Endothelial cell (in vitro differentiated cells): ENCODE measurements around the gene TTC34. TPM values are rescaled to one million over a fixed set of nuclear protein-coding genes. Genes with fewer than 3 reads are reported as not detected.

Experiments
- DNase-seq: peaks from one replicate; pipeline ENCODE4 v3.0.0; 2021; ENCODE audit warnings: low spot score
- H3K27ac Mint-ChIP-seq: one replicate; pipeline ENCODE4 v1.8.0; 2021; ENCODE audit warnings: mixed read lengths, inconsistent platforms; ENCODE audit not compliant: unreplicated experiment
- H3K27me3 Mint-ChIP-seq: one replicate; pipeline ENCODE4 v1.8.0; 2021; ENCODE audit warnings: mild to moderate bottlenecking, moderate library complexity, mixed read lengths, inconsistent platforms; ENCODE audit not compliant: unreplicated experiment
- H3K36me3 Mint-ChIP-seq: one replicate; pipeline ENCODE4 v1.8.0; 2021; ENCODE audit warnings: mild to moderate bottlenecking, low read depth, mixed read lengths, inconsistent platforms; ENCODE audit not compliant: unreplicated experiment
- H3K4me1 Mint-ChIP-seq: one replicate; pipeline ENCODE4 v1.8.0; 2021; ENCODE audit warnings: mild to moderate bottlenecking, mixed read lengths, inconsistent platforms; ENCODE audit not compliant: unreplicated experiment
- H3K4me3 Mint-ChIP-seq: one replicate; pipeline ENCODE4 v1.8.0; 2021; ENCODE audit warnings: mild to moderate bottlenecking, mixed read lengths, inconsistent platforms; ENCODE audit not compliant: unreplicated experiment
- H3K9me3 Mint-ChIP-seq: one replicate; pipeline ENCODE4 v1.8.0; 2021; ENCODE audit warnings: mixed read lengths, inconsistent platforms; ENCODE audit not compliant: unreplicated experiment
- total RNA-seq: library from RNA; stranded (reverse); fragmentation: NEBNext Ultra II Directional; extraction: Animal tissue kit (Norgen Biotek cat#: 25700); gene quantifications from one replicate; pipeline ENCODE4 v1.2.1, GENCODE V29; 2021; ENCODE audit not compliant: unreplicated experiment
- TF ChIP-seq, protein P1 (sequence below): fragments of 200-600 bp; sonication (generic); IDR thresholded peaks from one replicate; pipeline ENCODE4 v1.5.0; 2021; ENCODE audit warnings: antibody characterized with exemption; ENCODE audit not compliant: unreplicated experiment

Gene TTC34
- total RNA-seq, 1 donor from 2014 or later = 0.82 TPM

DNA sequence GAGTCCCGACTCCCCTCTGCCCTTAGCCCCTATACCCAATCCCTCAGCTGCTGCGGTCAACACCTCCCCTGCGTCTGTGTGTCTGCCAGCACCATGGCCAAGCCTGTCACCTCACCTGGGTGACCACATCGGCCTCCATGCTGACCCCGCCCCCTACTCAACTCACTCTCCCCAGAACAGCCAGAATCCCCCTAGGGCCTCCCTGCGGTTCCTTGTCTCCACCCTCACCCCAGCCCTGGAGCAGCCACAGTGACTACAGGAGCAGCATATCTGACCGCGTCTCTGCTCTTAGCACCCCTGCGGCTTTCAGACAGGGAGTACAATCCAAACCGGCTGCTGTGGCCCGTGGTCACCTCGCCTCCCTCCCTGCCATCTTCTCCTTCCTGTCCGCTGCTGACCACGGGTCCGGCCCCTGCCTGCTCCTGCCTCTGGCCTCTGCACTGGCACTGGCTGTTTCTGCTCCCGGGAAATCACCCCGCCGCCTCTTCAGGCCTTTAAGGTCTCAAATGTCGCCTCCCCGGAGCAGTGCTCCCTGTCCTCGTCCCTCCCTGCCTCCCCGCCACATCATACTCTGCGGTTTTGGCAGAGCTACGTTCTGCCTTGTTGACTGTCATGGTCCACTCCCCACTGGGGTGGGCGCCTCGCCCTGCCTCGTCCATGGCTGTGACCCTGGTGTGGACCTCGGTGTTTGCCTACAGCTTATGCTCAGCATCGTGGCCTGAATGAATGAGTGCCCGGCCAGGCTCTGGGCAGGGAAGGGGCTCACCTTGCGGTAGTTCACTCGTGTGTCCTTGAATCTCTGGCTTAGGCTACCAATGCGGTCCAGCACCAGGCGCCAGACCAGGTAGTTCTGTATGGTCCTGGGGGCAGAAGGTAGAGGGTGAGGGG lies 203.8 kb downstream of the TTC34 start:
- Mint-ChIP-seq H3K36me3 (no peaks in the 10 kb centered on the region), H3K4me3 (no peak overlapping the region), H3K4me1 (no peaks in the 10 kb centered on the region), H3K27ac (no peak overlapping the region), H3K27me3 (peaks cover 5% of the 10 kb centered on the region), H3K9me3 (no peaks in the 10 kb centered on the region)
- TF ChIP-seq, protein P1, sequence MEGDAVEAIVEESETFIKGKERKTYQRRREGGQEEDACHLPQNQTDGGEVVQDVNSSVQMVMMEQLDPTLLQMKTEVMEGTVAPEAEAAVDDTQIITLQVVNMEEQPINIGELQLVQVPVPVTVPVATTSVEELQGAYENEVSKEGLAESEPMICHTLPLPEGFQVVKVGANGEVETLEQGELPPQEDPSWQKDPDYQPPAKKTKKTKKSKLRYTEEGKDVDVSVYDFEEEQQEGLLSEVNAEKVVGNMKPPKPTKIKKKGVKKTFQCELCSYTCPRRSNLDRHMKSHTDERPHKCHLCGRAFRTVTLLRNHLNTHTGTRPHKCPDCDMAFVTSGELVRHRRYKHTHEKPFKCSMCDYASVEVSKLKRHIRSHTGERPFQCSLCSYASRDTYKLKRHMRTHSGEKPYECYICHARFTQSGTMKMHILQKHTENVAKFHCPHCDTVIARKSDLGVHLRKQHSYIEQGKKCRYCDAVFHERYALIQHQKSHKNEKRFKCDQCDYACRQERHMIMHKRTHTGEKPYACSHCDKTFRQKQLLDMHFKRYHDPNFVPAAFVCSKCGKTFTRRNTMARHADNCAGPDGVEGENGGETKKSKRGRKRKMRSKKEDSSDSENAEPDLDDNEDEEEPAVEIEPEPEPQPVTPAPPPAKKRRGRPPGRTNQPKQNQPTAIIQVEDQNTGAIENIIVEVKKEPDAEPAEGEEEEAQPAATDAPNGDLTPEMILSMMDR = no peak
- DNase-seq = no peak

DNA sequence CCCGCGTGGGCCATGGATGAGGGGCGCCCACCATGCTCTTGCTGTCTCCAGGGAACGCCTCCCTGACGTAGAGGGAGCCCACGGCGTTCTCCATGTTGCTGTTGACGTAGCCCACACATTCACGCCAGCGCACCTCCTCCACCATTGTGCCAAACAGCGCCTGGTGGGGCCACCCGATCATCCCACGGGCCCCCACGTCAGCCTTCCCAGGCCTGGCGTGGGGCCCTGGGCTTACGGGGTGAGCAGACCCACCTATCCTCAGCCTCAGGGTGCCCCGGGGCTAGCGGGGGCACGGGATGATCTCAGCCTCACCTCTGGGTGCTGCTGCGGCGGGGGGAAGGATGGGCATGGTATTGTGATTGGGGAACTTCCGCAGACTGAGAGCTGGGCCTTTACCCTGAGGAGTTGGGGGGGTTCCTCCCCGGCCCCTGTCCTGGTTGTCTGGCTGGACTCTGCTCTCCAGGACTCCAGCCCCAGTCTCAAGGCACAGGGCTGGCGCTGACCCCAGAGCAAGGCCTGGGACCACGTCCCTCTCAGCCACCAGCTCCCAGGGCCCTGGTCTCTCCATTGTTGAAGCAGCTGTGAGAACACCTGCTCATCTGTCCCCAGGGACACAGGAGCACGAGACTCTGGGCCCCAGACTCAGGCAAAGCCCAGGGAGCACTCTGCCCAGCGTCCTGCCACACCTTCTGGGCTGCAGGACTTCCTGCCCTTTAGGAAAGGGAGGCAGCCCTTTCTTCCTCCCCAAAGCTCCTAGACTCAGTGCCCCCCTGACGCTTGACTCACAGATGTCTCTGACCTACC lies 204.8 kb downstream of the TTC34 start:
- no peaks in the 10 kb centered on the region for H3K36me3 Mint-ChIP-seq
- no peak overlapping the region for H3K4me3 Mint-ChIP-seq
- H3K4me1 Mint-ChIP-seq = no peaks in the 10 kb centered on the region
- peaks cover 5% of the 10 kb centered on the region for H3K27me3 Mint-ChIP-seq
- H3K27ac Mint-ChIP-seq = no peak overlapping the region
- no peak for DNase-seq
- TF ChIP-seq, protein P1 = no peak
- H3K9me3 Mint-ChIP-seq = no peaks in the 10 kb centered on the region

DNA sequence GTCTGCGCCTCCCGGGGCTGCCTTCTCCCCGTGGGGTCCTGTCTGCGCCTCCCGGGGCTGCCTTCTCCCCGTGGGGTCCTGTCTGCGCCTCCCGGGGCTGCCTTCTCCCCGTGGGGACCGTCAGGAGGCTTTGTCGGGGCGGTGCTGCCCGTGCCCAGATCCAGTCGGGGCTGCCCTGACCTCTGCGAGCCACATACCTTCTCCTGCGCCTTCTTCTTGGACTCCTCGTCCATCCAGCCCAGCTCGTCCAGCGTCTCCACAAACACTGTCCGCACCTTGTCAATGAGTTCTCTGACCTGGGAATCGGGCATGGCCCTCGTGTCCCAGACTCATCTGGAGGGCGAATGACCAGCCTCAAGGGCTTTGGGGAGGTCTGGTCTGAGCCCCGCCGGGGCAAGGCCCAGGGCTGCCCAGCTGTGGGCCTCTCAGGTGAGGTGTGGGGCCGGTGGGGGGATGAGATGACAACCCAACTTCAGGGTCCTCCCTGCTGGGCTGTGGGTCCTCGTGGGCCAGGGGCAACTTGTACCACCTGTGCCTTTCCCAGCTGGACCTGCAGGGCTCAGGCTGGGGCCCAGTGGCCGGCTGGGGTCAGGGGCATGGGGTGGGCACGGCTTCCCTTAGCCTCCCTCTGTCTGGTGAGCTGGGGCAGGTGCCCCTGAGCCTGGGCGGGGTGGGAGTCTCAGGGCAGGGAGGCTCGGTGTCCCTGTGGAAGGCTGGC lies 205.5 kb downstream of the TTC34 start:
- no peak overlapping the region for H3K27ac Mint-ChIP-seq

DNA sequence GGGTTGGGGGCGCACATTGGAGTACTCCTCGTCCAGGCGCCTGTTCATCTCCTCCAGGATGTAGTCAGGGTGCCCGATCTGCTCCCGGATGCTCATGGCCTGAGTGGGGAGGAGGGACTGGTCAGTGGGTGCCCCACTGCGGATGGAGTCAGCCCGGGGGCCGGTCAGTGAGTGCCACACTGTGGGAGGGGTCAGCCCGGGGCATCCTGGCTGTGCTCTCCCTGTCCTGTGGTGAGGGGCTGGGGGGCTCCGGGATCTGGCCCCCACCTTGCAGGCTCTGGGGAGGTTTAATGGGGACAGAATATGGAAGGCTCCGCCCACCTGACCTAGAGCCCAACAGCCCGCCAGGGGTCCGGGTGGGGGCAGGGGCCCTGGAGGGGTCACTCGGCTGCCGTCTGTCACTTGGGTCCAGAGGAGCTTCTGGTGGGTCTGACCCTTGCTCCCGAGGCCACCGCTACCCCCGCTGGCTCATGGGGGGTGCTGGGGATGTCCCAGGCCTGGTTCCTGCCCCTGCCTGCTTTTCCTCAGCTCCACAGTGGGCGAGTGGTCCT lies 206.2 kb downstream of the TTC34 start:
- Mint-ChIP-seq H3K9me3 (no peaks in the 10 kb centered on the region), H3K27ac (no peak overlapping the region), H3K27me3 (peaks cover 5% of the 10 kb centered on the region), H3K4me1 (no peaks in the 10 kb centered on the region), H3K36me3 (no peaks in the 10 kb centered on the region), H3K4me3 (no peak overlapping the region)
- TF ChIP-seq, protein P1 = no peak
- no peak for DNase-seq

More for the DNA sequence above, 205.5 kb downstream of the TTC34 start:
- TF ChIP-seq, protein P1 = no peak
- Mint-ChIP-seq H3K36me3 (no peaks in the 10 kb centered on the region), H3K9me3 (no peaks in the 10 kb centered on the region), H3K4me1 (no peaks in the 10 kb centered on the region), H3K27me3 (peaks cover 5% of the 10 kb centered on the region), H3K4me3 (no peak overlapping the region)
- DNase-seq = no peak
